Activated B cell treated with CpG ODN at 0.5 μM for 24 hours (primary cell): ENCODE measurements around the gene CHD5. TPM values are rescaled to one million over a fixed set of nuclear protein-coding genes. Genes with fewer than 3 reads are reported as not detected.

Experiments used
- ATAC-seq: fragments of 200-7000 bp; cut with Tn5 transposase; one replicate; pipeline ENCODE4 v1.10.0; 2021; ENCODE audit warnings: low read depth, mild to moderate bottlenecking, moderate library complexity
- CTCF ChIA-PET: fragments of 350-600 bp; sonication (Branson Sonifier 250); formaldehyde crosslinking; loops from one replicate; lab custom pipeline; 2021; ENCODE audit warnings: antibody characterized with exemption; lab: Charles Lee
- POLR2A ChIA-PET: fragments of 350-600 bp; sonication (Branson Sonifier 250); formaldehyde crosslinking; loops from one replicate; lab custom pipeline; 2021; ENCODE audit warnings: antibody characterized with exemption; lab: Charles Lee
- DNase-seq: peaks from one replicate; pipeline ENCODE4 v3.0.0; 2022
- H3K27ac Mint-ChIP-seq: one replicate; pipeline ENCODE4 v1.8.0; 2020; ENCODE audit warnings: mixed read lengths
- H3K27me3 Mint-ChIP-seq: one replicate; pipeline ENCODE4 v1.8.0; 2021; ENCODE audit warnings: mixed read lengths
- H3K36me3 Mint-ChIP-seq: one replicate; pipeline ENCODE4 v1.8.0; 2021; ENCODE audit warnings: low read depth, mixed read lengths
- H3K4me1 Mint-ChIP-seq: one replicate; pipeline ENCODE4 v1.8.0; 2021; ENCODE audit warnings: mixed read lengths
- H3K4me3 Mint-ChIP-seq: one replicate; pipeline ENCODE4 v1.8.0; 2020; ENCODE audit warnings: mild to moderate bottlenecking, mixed read lengths
- H3K9me3 Mint-ChIP-seq: one replicate; pipeline ENCODE4 v1.8.0; 2020; ENCODE audit warnings: mixed read lengths
- CTCF ChIP-seq: fragments of 200-600 bp; IDR thresholded peaks from one replicate; pipeline ENCODE4 v1.8.0; 2022; ENCODE audit warnings: antibody characterized with exemption, mild to moderate bottlenecking
- intact Hi-C: fragments of 100-400 bp; cut with micrococcal nuclease; formaldehyde crosslinking; loops from one replicate; pipeline ENCODE4 v1.15.1; 2024
- total RNA-seq: library from RNA; stranded (reverse); gene quantifications from 2 replicates; pipeline ENCODE4 v1.2.3, GENCODE V29; 2022

CHD5 gene
- total RNA-seq, 1 donor from 2014 or later: 0.31 TPM

- no peak for TF ChIP-seq CTCF
- Mint-ChIP-seq H3K36me3 (no peaks in the 10 kb centered on the region), H3K4me1 (peaks cover 4% of the 10 kb centered on the region), H3K27ac (no peak overlapping the region), H3K9me3 (peaks cover 8% of the 10 kb centered on the region), H3K27me3 (no peaks in the 10 kb centered on the region), H3K4me3 (no peak overlapping the region)
- ChIA-PET POLR2A (no interaction called here), CTCF (no interaction called here)
- DNase-seq (no peak), ATAC-seq (no peak)
- intact Hi-C loops: no loop called here
Observed at GRCh38 chr1:6131561-6131960, 48.6 kb downstream of the CHD5 start.

- TF ChIP-seq CTCF: no peak
Observed at GRCh38 chr1:6130596-6130995, 49.5 kb downstream of the CHD5 start.

GRCh38 chr1:6130036-6130435, 50.1 kb downstream of the CHD5 start:
- no peak overlapping the region for H3K4me3 Mint-ChIP-seq
- CTCF ChIA-PET: no interaction called here
- DNase-seq (no peak), ATAC-seq (no peak)
- H3K27me3 Mint-ChIP-seq: peaks cover 2% of the 10 kb centered on the region
- intact Hi-C loops: no loop called here
- H3K9me3 Mint-ChIP-seq: peaks cover 8% of the 10 kb centered on the region
- POLR2A ChIA-PET: no interaction called here
- H3K4me1 Mint-ChIP-seq: peaks cover 4% of the 10 kb centered on the region
- no peak overlapping the region for H3K27ac Mint-ChIP-seq
- H3K36me3 Mint-ChIP-seq: no peaks in the 10 kb centered on the region
- no peak for TF ChIP-seq CTCF

More at GRCh38 chr1:6130596-6130995, 49.5 kb downstream of the CHD5 start:
- POLR2A ChIA-PET: no interaction called here
- Mint-ChIP-seq H3K27me3 (peaks cover 2% of the 10 kb centered on the region), H3K4me1 (peaks cover 4% of the 10 kb centered on the region), H3K4me3 (no peak overlapping the region), H3K36me3 (no peaks in the 10 kb centered on the region), H3K9me3 (peaks cover 8% of the 10 kb centered on the region), H3K27ac (no peak overlapping the region)
- ATAC-seq (no peak), DNase-seq (no peak)
- intact Hi-C loops: no loop called here
- CTCF ChIA-PET: no interaction called here

GRCh38 chr1:6129313-6129712, 50.8 kb downstream of the CHD5 start:
- peaks cover 2% of the 10 kb centered on the region for H3K27me3 Mint-ChIP-seq
- no peak for TF ChIP-seq CTCF
- H3K4me1 Mint-ChIP-seq: peaks cover 4% of the 10 kb centered on the region
- DNase-seq: no peak
- CTCF ChIA-PET: interaction anchor here (0.9 kb wide), 1 partner anchor 31 kb away, joined by 3 read pairs; no protein-coding TSS in a partner anchor
- intact Hi-C loops: no loop called here
- H3K9me3 Mint-ChIP-seq: peaks cover 8% of the 10 kb centered on the region
- H3K36me3 Mint-ChIP-seq: no peaks in the 10 kb centered on the region
- POLR2A ChIA-PET: no interaction called here
- H3K4me3 Mint-ChIP-seq: no peak overlapping the region
- ATAC-seq: no peak
- no peak overlapping the region for H3K27ac Mint-ChIP-seq

- intact Hi-C loops: no loop called here
Observed at GRCh38 chr1:6128276-6129081, 51.6 kb downstream of the CHD5 start.

More at GRCh38 chr1:6128276-6129081, 51.6 kb downstream of the CHD5 start:
- DNase-seq (no peak), ATAC-seq (no peak)
- Mint-ChIP-seq H3K27me3 (peaks cover 2% of the 10 kb centered on the region), H3K4me3 (no peak overlapping the region), H3K9me3 (peaks cover 8% of the 10 kb centered on the region), H3K36me3 (no peaks in the 10 kb centered on the region), H3K4me1 (peaks cover 4% of the 10 kb centered on the region), H3K27ac (no peak overlapping the region)
- POLR2A ChIA-PET: no interaction called here
- TF ChIP-seq CTCF: no peak
- CTCF ChIA-PET: interaction anchor here (0.9 kb wide), 1 partner anchor 30 kb away, joined by 3 read pairs; no protein-coding TSS in a partner anchor
